DND-41 (cell line): ENCODE data around the gene HPCAL1.

Experiments used
- CTCF ChIP-seq: IDR thresholded peaks from 2 replicates; pipeline ENCODE4 v1.5.1; 2012; ENCODE audit warnings: borderline replicate concordance, low read length, moderate library complexity, mild to moderate bottlenecking; ENCODE audit not compliant: poor library complexity, severe bottlenecking; ENCODE audit errors: extremely low read depth
- EZH2 ChIP-seq: IDR thresholded peaks from 3 replicates; pipeline ENCODE4 v1.6.1; 2012; ENCODE audit warnings: borderline replicate concordance, low read depth, mild to moderate bottlenecking, moderate library complexity, low read length, inconsistent platforms; ENCODE audit not compliant: severe bottlenecking

GRCh38 chr2:10408649-10409579 lies 106.2 kb downstream of the HPCAL1 start:
- TF ChIP-seq CTCF (peak; percentile 99), EZH2 (no peak)
